Thyroid gland (tissue), 4 donors: ENCODE measurements around the gene SMARCD2.

Experiments used
- CTCF ChIP-seq, 6 experiments: fragments of 200-600 bp in 3 of 6; fragments of 450-650 bp in 3 of 6; sonication (generic) in 3 of 6; IDR thresholded peaks; one replicate each; pipeline ENCODE4 v1.5.1; 2016 to 2019; ENCODE audit warnings: antibody characterized with exemption in 6 of 6, mild to moderate bottlenecking in 2 of 6, inconsistent platforms in 1 of 6, moderate library complexity in 1 of 6
- POLR2A ChIP-seq, 2 donors: fragments of 450-650 bp; IDR thresholded peaks; one replicate each; pipeline ENCODE4 v1.6.1; 2017; ENCODE audit warnings: antibody characterized with exemption in 2 of 2, mild to moderate bottlenecking in 2 of 2, moderate library complexity in 1 of 2

- TF ChIP-seq CTCF (IDR thresholded peaks at IDR 0.05) (no peak), POLR2A (IDR thresholded peaks at IDR 0.05) (no peak)
Observed at GRCh38 chr17:63840591-63841349, 1.7 kb downstream of the SMARCD2 start.
